Measurements from ENCODE around the gene SIRPG. TPM values are rescaled to one million over a fixed set of nuclear protein-coding genes. Genes with fewer than 3 reads are reported as not detected.

The SIRPG gene
- total RNA-seq, 6 experiments from 2014 or later: 0.31 to 0.37 TPM; not detected in 4

GRCh38 chr20:1686151-1686748 is 28.7 kb upstream of the SIRPG start:
- DNase-seq: no peak
- intact Hi-C loops (cut with DNase I): no loop called here
- 44% methylated on average over 1 of the region's 3 CpGs for WGBS (ENCODE audit: insufficient coverage, low coverage, low lambda C conversion rate, missing lambda C conversion rate)
- Histone ChIP-seq H3K4me1 (no peaks in the 10 kb centered on the region), H3K36me3 (no peaks in the 10 kb centered on the region), H3K4me3 (no peak overlapping the region), H3K27me3 (no peaks in the 10 kb centered on the region), H3K27ac (no peak overlapping the region), H3K9me3 (no peaks in the 10 kb centered on the region)
- ATAC-seq: no peak
- TF ChIP-seq CTCF (IDR thresholded peaks at IDR 0.05): no peak
- no peak for TF ChIP-seq POLR2A (IDR thresholded peaks at IDR 0.05)

GRCh38 chr20:1685304-1686052 is 27.9 kb upstream of the SIRPG start:
- TF ChIP-seq POLR2A (IDR thresholded peaks at IDR 0.05): no peak
- no peak for TF ChIP-seq CTCF (IDR thresholded peaks at IDR 0.05)
- DNase-seq: no peak
- Histone ChIP-seq H3K4me1 (no peaks in the 10 kb centered on the region), H3K36me3 (no peaks in the 10 kb centered on the region), H3K27me3 (no peaks in the 10 kb centered on the region), H3K4me3 (no peak overlapping the region), H3K27ac (no peak overlapping the region), H3K9me3 (no peaks in the 10 kb centered on the region)
- intact Hi-C loops (cut with DNase I): no loop called here
- no peak for ATAC-seq
- 62% methylated on average over 5 of the region's 5 CpGs for WGBS (ENCODE audit: insufficient coverage, low coverage, low lambda C conversion rate, missing lambda C conversion rate)

GRCh38 chr20:1684872-1685271 is 27.3 kb upstream of the SIRPG start:
- Histone ChIP-seq H3K36me3 (no peaks in the 10 kb centered on the region), H3K4me3 (no peak overlapping the region)

GRCh38 chr20:1676650-1677049 is 19.1 kb upstream of the SIRPG start:
- intact Hi-C loops (cut with DNase I): no loop called here
- Histone ChIP-seq H3K27me3 (no peaks in the 10 kb centered on the region), H3K4me1 (no peaks in the 10 kb centered on the region), H3K9me3 (no peaks in the 10 kb centered on the region), H3K36me3 (no peaks in the 10 kb centered on the region), H3K4me3 (no peak overlapping the region), H3K27ac (no peak overlapping the region)
- TF ChIP-seq CTCF (IDR thresholded peaks at IDR 0.05): no peak
- TF ChIP-seq POLR2A (IDR thresholded peaks at IDR 0.05): no peak
- 65% methylated on average over 6 of the region's 6 CpGs for WGBS (ENCODE audit: insufficient coverage, low coverage, low lambda C conversion rate, missing lambda C conversion rate)
- no peak for DNase-seq
- no peak for ATAC-seq

More at GRCh38 chr20:1684872-1685271, 27.3 kb upstream of the SIRPG start:
- no peak overlapping the region for H3K27ac ChIP-seq
- H3K9me3 ChIP-seq: no peaks in the 10 kb centered on the region
- ATAC-seq (no peak), DNase-seq (no peak)
- no peaks in the 10 kb centered on the region for H3K27me3 ChIP-seq
- no peak for TF ChIP-seq CTCF (IDR thresholded peaks at IDR 0.05)
- TF ChIP-seq POLR2A (IDR thresholded peaks at IDR 0.05): no peak
- no peaks in the 10 kb centered on the region for H3K4me1 ChIP-seq
- WGBS (ENCODE audit: insufficient coverage, low coverage, low lambda C conversion rate, missing lambda C conversion rate): 60% methylated on average over 1 of the region's 1 CpG
- intact Hi-C loops (cut with DNase I): no loop called here
